Mammary epithelial cell (primary cell): Measurements from ENCODE around the gene CITED4.

ENCODE experiments used
- EZH2 ChIP-seq: IDR thresholded peaks from 2 replicates; pipeline ENCODE4 v1.6.1; 2012; ENCODE audit warnings: low read length, inconsistent platforms, borderline replicate concordance
- TF ChIP-seq, protein P1 (sequence below), 2 donors: IDR thresholded peaks in 1 of 2; conservative IDR thresholded peaks in 1 of 2; 2 replicates each; pipeline ENCODE4 v1.5.1; 2011 to 2012; ENCODE audit warnings: inconsistent platforms in 2 of 2, low read length in 2 of 2, mild to moderate bottlenecking in 2 of 2, control low read depth in 1 of 2, low read depth in 1 of 2; ENCODE audit not compliant: insufficient read depth in 1 of 2; ENCODE audit errors: extremely low read depth in 1 of 2

DNA sequence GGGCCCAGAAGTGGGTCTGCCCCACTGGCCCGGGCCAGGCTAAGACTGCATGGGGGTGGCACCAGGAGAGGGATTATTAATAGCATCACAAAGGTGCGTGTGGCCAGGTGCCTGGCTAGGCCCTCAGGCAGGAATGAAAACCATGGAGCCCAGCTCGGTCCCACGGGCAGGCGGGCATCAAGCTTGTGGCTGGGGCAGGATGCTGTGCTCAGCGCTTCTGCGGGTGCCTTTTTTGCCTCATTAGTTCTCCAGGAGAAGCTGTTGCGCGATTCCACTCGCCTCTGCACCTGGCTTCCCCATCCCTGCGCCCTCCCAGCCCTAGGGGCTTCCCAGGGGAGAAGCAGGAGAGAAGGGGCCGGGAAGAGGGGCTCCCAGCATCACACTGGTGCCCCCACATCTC lies 39.3 kb downstream of the CITED4 start:
- TF ChIP-seq, protein P1, sequence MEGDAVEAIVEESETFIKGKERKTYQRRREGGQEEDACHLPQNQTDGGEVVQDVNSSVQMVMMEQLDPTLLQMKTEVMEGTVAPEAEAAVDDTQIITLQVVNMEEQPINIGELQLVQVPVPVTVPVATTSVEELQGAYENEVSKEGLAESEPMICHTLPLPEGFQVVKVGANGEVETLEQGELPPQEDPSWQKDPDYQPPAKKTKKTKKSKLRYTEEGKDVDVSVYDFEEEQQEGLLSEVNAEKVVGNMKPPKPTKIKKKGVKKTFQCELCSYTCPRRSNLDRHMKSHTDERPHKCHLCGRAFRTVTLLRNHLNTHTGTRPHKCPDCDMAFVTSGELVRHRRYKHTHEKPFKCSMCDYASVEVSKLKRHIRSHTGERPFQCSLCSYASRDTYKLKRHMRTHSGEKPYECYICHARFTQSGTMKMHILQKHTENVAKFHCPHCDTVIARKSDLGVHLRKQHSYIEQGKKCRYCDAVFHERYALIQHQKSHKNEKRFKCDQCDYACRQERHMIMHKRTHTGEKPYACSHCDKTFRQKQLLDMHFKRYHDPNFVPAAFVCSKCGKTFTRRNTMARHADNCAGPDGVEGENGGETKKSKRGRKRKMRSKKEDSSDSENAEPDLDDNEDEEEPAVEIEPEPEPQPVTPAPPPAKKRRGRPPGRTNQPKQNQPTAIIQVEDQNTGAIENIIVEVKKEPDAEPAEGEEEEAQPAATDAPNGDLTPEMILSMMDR (conservative IDR thresholded peaks at IDR 0.05 in 1 of 2, IDR thresholded peaks at IDR 0.05 in 1 of 2; ENCODE audit: extremely low read depth in 1 of 2, insufficient read depth in 1 of 2, low read depth in 1 of 2, low read length in 2 of 2) = no peak
- TF ChIP-seq EZH2 = no peak
